K562 (cell line): ENCODE results near the gene ADAMTS14. TPM values are rescaled to one million over a fixed set of nuclear protein-coding genes. Genes with fewer than 3 reads are reported as not detected.

Source experiments
- ATAC-seq: fragments of 200-7000 bp; cut with Tn5 transposase; 3 replicates; pipeline ENCODE4 v1.9.1; 2020; ENCODE audit warnings: moderate library complexity
- BruUV-seq: library from RNA; stranded (reverse); fragments of 400-500 nt; replicated peaks from 2 replicates; lab custom pipeline; 2021; lab: Mats Ljungman, UMichigan
- CTCF ChIA-PET: fragments of 300-600 bp; formaldehyde crosslinking; extraction: SDS; loops from one replicate; lab custom pipeline; 2021; ENCODE audit warnings: low intra/inter-chr PET ratio; lab: Yijun Ruan, JAX
- POLR2A ChIA-PET: fragments of 300-600, 350-650 bp; sonication (Branson Sonifier 250); formaldehyde crosslinking; extraction: SDS; loops from one replicate; lab custom pipeline; 2021; ENCODE audit warnings: antibody characterized with exemption, inconsistent platforms; lab: Yijun Ruan, JAX
- DNase-seq, 4 experiments: peaks; one replicate each; pipeline versions ENCODE4 v3.0.0 to v3.0.0-alpha.2; 2011 to 2018; ENCODE audit warnings: low spot score in 3 of 4, mixed read lengths in 3 of 4; ENCODE audit errors: extremely low read depth in 1 of 4
- FAIRE-seq: peaks from 2 replicates; lab custom pipeline; 2011; peaks lifted over from hg19 to GRCh38; lab: Jason Lieb, UNC
- H2AFZ ChIP-seq: 2 replicates; pipeline ENCODE4 v1.6.0; 2011; ENCODE audit warnings: low read depth, low read length, control low read depth, inconsistent platforms
- H3K27ac ChIP-seq: fragments of 200-600 bp; 3 replicates; pipeline ENCODE4 v1.8.0; 2011; ENCODE audit warnings: low read depth, mild to moderate bottlenecking, control low read depth, inconsistent platforms, low read length, moderate library complexity, mixed read lengths; ENCODE audit errors: extremely low read depth
- H3K27me3 ChIP-seq, 2 experiments: fragments of 300-600 bp in 1 of 2; 2 replicates in 1 of 2; 3 replicates in 1 of 2; pipeline versions ENCODE4 v1.6.0 to v1.8.0; 2011; ENCODE audit warnings: inconsistent platforms in 2 of 2, low read length in 2 of 2, mild to moderate bottlenecking in 1 of 2, mixed read lengths in 1 of 2, moderate library complexity in 1 of 2; ENCODE audit not compliant: control insufficient read depth in 2 of 2, insufficient read depth in 2 of 2
- H3K36me3 ChIP-seq: fragments of 300-600 bp; 3 replicates; pipeline ENCODE4 v1.8.0; 2011; ENCODE audit warnings: mild to moderate bottlenecking, low read length, inconsistent platforms; ENCODE audit not compliant: control insufficient read depth, insufficient read depth
- H3K4me1 ChIP-seq, 2 experiments: fragments of 200-600 bp in 1 of 2; replicated peaks in 1 of 2; 2 replicates in 1 of 2; 3 replicates in 1 of 2; pipeline versions ENCODE4 v1.5.1 to v1.8.0; 2011; ENCODE audit warnings: inconsistent platforms in 2 of 2, low read length in 2 of 2, mild to moderate bottlenecking in 1 of 2, mixed read lengths in 1 of 2, moderate library complexity in 1 of 2; ENCODE audit not compliant: control insufficient read depth in 2 of 2, insufficient read depth in 2 of 2
- H3K4me2 ChIP-seq: 2 replicates; pipeline ENCODE4 v1.6.1; 2011; ENCODE audit warnings: low read length, control low read depth, inconsistent platforms, mixed read lengths; ENCODE audit not compliant: insufficient read depth
- H3K4me3 ChIP-seq: fragments of 200-600 bp; sonication (generic), shearing (Covaris generic); 2 replicates; pipeline ENCODE4 v1.5.1; 2016; ENCODE audit warnings: control low read depth, inconsistent platforms
- H3K79me2 ChIP-seq: fragments of 200-600 bp; 3 replicates; pipeline ENCODE4 v1.8.0; 2011; ENCODE audit warnings: low read length, inconsistent platforms; ENCODE audit not compliant: control insufficient read depth, insufficient read depth
- H3K9ac ChIP-seq, 2 experiments: 2 replicates each; pipeline versions ENCODE4 v1.6.0 to v1.6.1; 2011; ENCODE audit warnings: low read depth in 2 of 2, low read length in 2 of 2, control low read depth in 1 of 2, inconsistent platforms in 1 of 2, mild to moderate bottlenecking in 1 of 2, mixed read lengths in 1 of 2; ENCODE audit not compliant: insufficient read depth in 1 of 2
- H3K9me1 ChIP-seq: one replicate; pipeline ENCODE4 v1.6.0; 2011; ENCODE audit warnings: inconsistent platforms, mild to moderate bottlenecking, low read length, moderate library complexity; ENCODE audit not compliant: control insufficient read depth, insufficient read depth
- H3K9me3 ChIP-seq: replicated peaks from 2 replicates; pipeline ENCODE4 v1.5.1; 2011; ENCODE audit warnings: low read depth, low read length, inconsistent platforms; ENCODE audit not compliant: control insufficient read depth, insufficient read depth
- H4K20me1 ChIP-seq: replicated peaks from 2 replicates; pipeline ENCODE4 v1.6.1; 2011; ENCODE audit warnings: low read length, inconsistent platforms, mixed read lengths; ENCODE audit not compliant: control insufficient read depth, insufficient read depth
- CREB3L1 ChIP-seq: fragments of 450-650 bp; IDR thresholded peaks from 2 replicates; pipeline ENCODE4 v1.6.1; 2014; ENCODE audit warnings: low read depth, mild to moderate bottlenecking, moderate library complexity, borderline replicate concordance
- DACH1 ChIP-seq: fragments of 450-650 bp; IDR thresholded peaks from 2 replicates; pipeline ENCODE4 v1.6.1; 2018; ENCODE audit not compliant: partially characterized antibody
- ELF1 ChIP-seq: fragments of 200-800 bp; sonication (Bioruptor generic); IDR thresholded peaks from 2 replicates; pipeline ENCODE4 v1.6.1; 2016; ENCODE audit warnings: missing genetic modification characterization, missing compliant biosample characterization
- GMEB1 ChIP-seq: fragments of 250-450 bp; sonication (Bioruptor Pico); IDR thresholded peaks from 2 replicates; pipeline ENCODE4 v1.4.0; 2020; ENCODE audit warnings: mild to moderate bottlenecking
- MEF2D ChIP-seq: conservative IDR thresholded peaks from 2 replicates; pipeline ENCODE4 v1.6.1; 2016; ENCODE audit warnings: low read depth, missing genetic modification characterization, missing compliant biosample characterization
- MTA1 ChIP-seq: fragments of 450-650 bp; IDR thresholded peaks from 2 replicates; pipeline ENCODE4 v1.6.1; 2017; ENCODE audit warnings: borderline replicate concordance
- NCOA2 ChIP-seq, 2 experiments: fragments of 450-650 bp; IDR thresholded peaks; 2 replicates each; pipeline ENCODE4 v1.6.1; 2018; ENCODE audit warnings: mild to moderate bottlenecking in 2 of 2, moderate library complexity in 1 of 2; ENCODE audit not compliant: partially characterized antibody in 2 of 2
- PHB ChIP-seq: fragments of 250-450 bp; sonication (Bioruptor Pico); IDR thresholded peaks from 2 replicates; pipeline ENCODE4 v1.5.0; 2021
- POLR2AphosphoS2 ChIP-seq: IDR thresholded peaks from 2 replicates; pipeline ENCODE4 v1.6.1; 2012; ENCODE audit warnings: low read length, improper control_type of control experiment
- PTRF ChIP-seq: fragments of 450-650 bp; IDR thresholded peaks from 2 replicates; pipeline ENCODE4 v1.6.1; 2016; ENCODE audit warnings: mild to moderate bottlenecking, missing genetic modification characterization, missing compliant biosample characterization
- PYGO2 ChIP-seq: fragments of 450-650 bp; IDR thresholded peaks from 2 replicates; pipeline ENCODE4 v1.6.1; 2016; ENCODE audit warnings: mild to moderate bottlenecking, missing genetic modification characterization, moderate library complexity, missing compliant biosample characterization
- SAP30 ChIP-seq: fragments of 200-600 bp; sonication (generic); IDR thresholded peaks from 2 replicates; pipeline ENCODE4 v1.6.1; 2012; ENCODE audit warnings: borderline replicate concordance, low read depth, mild to moderate bottlenecking, moderate library complexity, low read length, control low read depth, inconsistent platforms; ENCODE audit not compliant: insufficient read depth, poor library complexity, severe bottlenecking
- SMAD3 ChIP-seq: fragments of 450-650 bp; formaldehyde crosslinking; conservative IDR thresholded peaks from 2 replicates; pipeline ENCODE4 v1.4.0; 2020; ENCODE audit warnings: mild to moderate bottlenecking
- TAF1 ChIP-seq: IDR thresholded peaks from 2 replicates; pipeline ENCODE4 v1.6.1; 2011; ENCODE audit warnings: mild to moderate bottlenecking, low read length, moderate library complexity; ENCODE audit not compliant: insufficient read depth, control insufficient read depth, severe bottlenecking; ENCODE audit errors: extremely low read depth
- TBL1XR1 ChIP-seq, 2 experiments: IDR thresholded peaks; 2 replicates each; pipeline ENCODE4 v1.6.1; 2012; ENCODE audit warnings: improper control_type of control experiment in 2 of 2, low read length in 2 of 2, mild to moderate bottlenecking in 1 of 2
- ZKSCAN1 ChIP-seq: fragments of 150-350 bp; IDR thresholded peaks from 2 replicates; pipeline ENCODE4 v1.6.1; 2016; ENCODE audit warnings: low read depth, low read length
- ZNF165 ChIP-seq: fragments of 250-450 bp; sonication (Bioruptor Pico); IDR thresholded peaks from 2 replicates; pipeline ENCODE4 v1.4.0; 2020; ENCODE audit warnings: borderline replicate concordance
- ZNF830 ChIP-seq: fragments of 250-450 bp; sonication (Bioruptor Pico); IDR thresholded peaks from 2 replicates; pipeline ENCODE4 v1.5.0; 2021; ENCODE audit warnings: mild to moderate bottlenecking
- WGBS: fragments of 100-300 bp; shearing (Covaris generic); methylation state at CpG from one replicate; pipeline ENCODE4 v1.1.6; 2016; ENCODE audit warnings: low coverage, mixed read lengths; ENCODE audit not compliant: insufficient coverage; ENCODE audit errors: missing lambda C conversion rate; 5-methylcytosine and 5-hydroxymethylcytosine counted together
- in situ Hi-C: fragments of 300-500 bp; cut with MboI; formaldehyde crosslinking; loops from 4 replicates; pipeline ENCODE4 v1.15.0; 2018; ENCODE audit warnings: inconsistent platforms, mixed read lengths
- intact Hi-C: fragments of 100-400 bp; cut with micrococcal nuclease; formaldehyde crosslinking; loops from 2 replicates; pipeline ENCODE4 v1.14.2; 2022
- polyA plus RNA-seq, 8 experiments: library from polyadenylated mRNA; depleted of rRNA in 4 of 8; stranded (reverse) in 5 of 8; unstranded in 3 of 8; fragments of >200 nt; fragmentation: Nextera tagmentation in 2 of 8; fragmentation: Illumina TruSeq in 1 of 8; extraction: Ambion mirVana in 2 of 8; extraction: Trizol in 1 of 8; gene quantifications; 2 replicates each; pipeline versions ENCODE4 v1.2.1 to v1.2.3, GENCODE V29; 2011 to 2014; ENCODE audit warnings: inconsistent platforms in 1 of 8, missing spikeins in 1 of 8
- total RNA-seq, 7 experiments: library from RNA; depleted of rRNA in 6 of 7; stranded (reverse); fragments of >200 nt in 6 of 7; fragmentation: Illumina TruSeq in 2 of 7; extraction: Trizol in 2 of 7; gene quantifications; 2 replicates each; pipeline versions ENCODE4 v1.2.1 to v1.2.3, GENCODE V29; 2011 to 2021; ENCODE audit warnings: low replicate concordance in 1 of 7

ADAMTS14 gene
- total and polyA plus RNA-seq, 9 of the 15 experiments (the other 6 are each of a cell fraction or from before 2014, with no cell fraction given), result 0.04 to 37.4 (median 15.9) TPM

GRCh38 chr10:70673929-70674559, 1.7 kb downstream of the ADAMTS14 start:
- H3K4me2 ChIP-seq, result peak overlapping the region; percentile 78
- CTCF ChIA-PET, result no interaction called here
- H3K9ac ChIP-seq, result peak overlapping the region; percentile 76 to 96
- ATAC-seq, result no peak
- POLR2A ChIA-PET, result interaction anchor here (0.7 to 1.3 kb wide), 3 partner anchors 16 to 209 kb away, joined by 4 read pairs; no protein-coding TSS in a partner anchor
- no peaks in the 10 kb centered on the region for H3K27me3 ChIP-seq
- no peaks in the 10 kb centered on the region for H3K9me3 ChIP-seq
- intact Hi-C loops (loop anchor here (2.0 kb wide), 2 partner anchors 85 to 123 kb away; no protein-coding TSS in a partner anchor), in situ Hi-C loops (no loop called here)
- 45% methylated on average over 11 of the region's 11 CpGs for WGBS
- peak overlapping the region; percentile 82 for H3K27ac ChIP-seq
- no peak overlapping the region for H2AFZ ChIP-seq
- no TSS peak for BruUV-seq
- peak overlapping the region; percentile 62 for H3K4me3 ChIP-seq
- no peaks in the 10 kb centered on the region for H3K9me1 ChIP-seq
- H3K79me2 ChIP-seq, result peaks cover 78% of the 10 kb centered on the region
- DNase-seq, result no peak
- peaks cover 50% of the 10 kb centered on the region for H3K36me3 ChIP-seq
- no peaks in the 10 kb centered on the region for H4K20me1 ChIP-seq
- no peak for FAIRE-seq
- peaks cover 85 to 86% of the 10 kb centered on the region in 2 experiments for H3K4me1 ChIP-seq
- no peak for TF ChIP-seq POLR2AphosphoS2
- no peak for TF ChIP-seq CREB3L1
- no peak for TF ChIP-seq ZKSCAN1
- no peak for TF ChIP-seq GMEB1 (CRISPR knock-in tag)
- no peak for TF ChIP-seq DACH1
- no peak for TF ChIP-seq MTA1
- TF ChIP-seq TAF1, result no peak
- no peak for TF ChIP-seq NCOA2 (IDR thresholded peaks at IDR 0.05; ENCODE audit: partially characterized antibody in 2 of 2)
- TF ChIP-seq SAP30, result no peak
- no peak for TF ChIP-seq ELF1 (tag)
- no peak for TF ChIP-seq MEF2D (tag)
- peak; percentile 68; the same call in 1 of the 2 replicates for TF ChIP-seq PTRF (tag)
- TF ChIP-seq TBL1XR1 (IDR thresholded peaks at IDR 0.05; ENCODE audit: low read length in 2 of 2), result no peak
- TF ChIP-seq SMAD3, result 0 out of 2 replicates have a peak, but pooled peaks have one; percentile 49
- TF ChIP-seq PHB (CRISPR knock-in tag), result no peak
- TF ChIP-seq ZNF165, result no peak
- TF ChIP-seq PYGO2 (tag), result no peak
- TF ChIP-seq ZNF830 (CRISPR knock-in tag), result no peak
